ENCODE measurements around the gene PPP2R3B. TPM values are rescaled to one million over a fixed set of nuclear protein-coding genes. Genes with fewer than 3 reads are reported as not detected.
"Not testable (repeated sequence)": the region's sequence is repeated elsewhere in the genome, so short reads cannot be mapped to it uniquely, and the experiment has no call there.

The PPP2R3B gene
- total and polyA plus RNA-seq, 2 of the 13 experiments (the other 11 are each of a cell fraction or from before 2014, with no cell fraction given): 17.0 to 21.4 TPM

GRCh38 chrX:386239-386767 is 404 bp downstream of the PPP2R3B start (continued):
- TF ChIP-seq ZNF691 (CRISPR knock-in tag; IDR thresholded peaks at IDR 0.05; ENCODE audit: borderline replicate concordance, low read depth) (no peak), FOXK2 (IDR thresholded peaks at IDR 0.05) (no peak)

DNA sequence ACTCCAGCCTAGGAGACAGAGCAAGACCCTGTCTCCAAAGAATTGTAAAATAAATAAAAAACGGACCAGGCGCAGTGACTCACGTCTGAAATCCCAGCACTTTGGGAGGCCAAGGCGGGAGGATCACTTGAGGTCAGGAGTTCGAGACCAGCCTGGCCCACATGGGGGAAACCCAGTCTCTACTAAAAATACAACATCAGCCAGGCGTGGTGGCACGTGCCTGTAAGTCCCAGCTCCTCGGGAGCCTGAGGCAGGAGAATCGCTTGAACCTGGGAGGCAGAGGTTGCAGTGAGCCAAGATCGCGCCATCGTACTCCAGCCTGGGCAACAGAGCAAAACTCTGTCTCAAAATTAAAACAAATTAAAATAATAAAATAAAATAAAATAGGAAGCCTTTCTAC is 971 bp downstream of the PPP2R3B start:
- H3K27me3 ChIP-seq (ENCODE audit: control insufficient read depth in 1 of 2, insufficient read depth in 2 of 2, low read length in 2 of 2); H3K9me3 ChIP-seq (ENCODE audit: low read length); H2AFZ ChIP-seq (ENCODE audit: low read length); H3K36me3 ChIP-seq (replicated peaks in 1 of 2; ENCODE audit: control insufficient read depth in 1 of 2, insufficient read depth in 2 of 2, low read length in 2 of 2); H3K79me2 ChIP-seq (ENCODE audit: insufficient read depth, low read length); in situ Hi-C loops (cut with HindIII; ENCODE audit: extremely low pct_ligation_motif_present, low pct_unique_long_range_greater_than_20kb); BruUV-seq (replicated peaks); CTCF ChIA-PET (ENCODE audit: low intra/inter-chr PET ratio, low total read pairs); H4K20me1 ChIP-seq (ENCODE audit: insufficient read depth, low read length); POLR2A ChIA-PET; H3K27ac ChIP-seq (ENCODE audit: extremely low read length, insufficient read depth, low read length); ATAC-seq; DNase-seq (ENCODE audit: low spot score); FAIRE-seq; intact Hi-C loops (cut with micrococcal nuclease; ENCODE audit: unreplicated experiment): not testable (repeated sequence)
- peaks cover 21% of the 10 kb centered on the region for H3K4me1 ChIP-seq (ENCODE audit: insufficient read depth, low read length)
- WGBS (ENCODE audit: low lambda C conversion rate): 77% methylated on average over 12 of the region's 12 CpGs
- peak overlapping the region; percentile 79 to 94 (median 92); a peak in 5 of 6 replicates for H3K4me3 ChIP-seq (replicated peaks in 1 of 3; ENCODE audit: insufficient read depth in 1 of 3, low read depth in 2 of 3, low read length in 3 of 3)
- H3K4me2 ChIP-seq (ENCODE audit: low read depth, low read length): peak overlapping the region; percentile 74
- peak overlapping the region; percentile 100; the same call in 1 of the 2 replicates for H3K9ac ChIP-seq (ENCODE audit: insufficient read depth, low read depth, low read length)

DNA sequence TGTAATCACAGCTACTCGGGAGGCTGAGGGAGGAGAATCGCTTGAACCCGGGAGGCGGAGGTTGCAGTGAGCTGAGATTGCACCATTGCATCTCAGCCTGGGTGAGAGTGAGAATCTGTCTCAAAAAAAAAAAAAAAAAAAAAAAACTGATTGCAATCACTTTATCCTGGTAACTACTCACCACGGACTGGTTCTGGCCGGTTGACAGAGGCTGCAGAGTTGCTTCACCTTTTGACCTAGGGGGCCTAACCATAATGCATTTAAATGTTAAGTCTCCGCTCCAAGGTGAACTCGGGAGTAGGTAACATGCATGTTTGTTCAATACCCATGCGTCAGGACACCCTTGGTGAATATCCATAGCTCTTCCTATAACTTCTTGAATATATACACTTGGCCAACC is 1.8 kb downstream of the PPP2R3B start:
- DNase-seq (ENCODE audit: low spot score) (no peak), FAIRE-seq (no peak), ATAC-seq (no peak)
- in situ Hi-C loops (cut with HindIII; ENCODE audit: extremely low pct_ligation_motif_present, low pct_unique_long_range_greater_than_20kb): no loop called here
- H3K79me2 ChIP-seq (ENCODE audit: insufficient read depth, low read length): peaks cover 2% of the 10 kb centered on the region
- H4K20me1 ChIP-seq (ENCODE audit: insufficient read depth, low read length): no peaks in the 10 kb centered on the region
- BruUV-seq (replicated peaks): no TSS peak
- H2AFZ ChIP-seq (ENCODE audit: low read length): no peak overlapping the region
- ChIA-PET CTCF (ENCODE audit: low intra/inter-chr PET ratio, low total read pairs) (no interaction called here), POLR2A (no interaction called here)
- no peaks in the 10 kb centered on the region for H3K36me3 ChIP-seq (replicated peaks in 1 of 2; ENCODE audit: control insufficient read depth in 1 of 2, insufficient read depth in 2 of 2, low read length in 2 of 2)
- no peak overlapping the region for H3K4me2 ChIP-seq (ENCODE audit: low read depth, low read length)
- 94% methylated on average over 9 of the region's 9 CpGs for WGBS (ENCODE audit: low lambda C conversion rate)
- peaks cover 21% of the 10 kb centered on the region for H3K4me1 ChIP-seq (ENCODE audit: insufficient read depth, low read length)
- H3K4me3 ChIP-seq (replicated peaks in 1 of 3; ENCODE audit: insufficient read depth in 1 of 3, low read depth in 2 of 3, low read length in 3 of 3): no peak overlapping the region
- no peak overlapping the region for H3K27ac ChIP-seq (ENCODE audit: extremely low read length, insufficient read depth, low read length)
- intact Hi-C loops (cut with micrococcal nuclease; ENCODE audit: unreplicated experiment): no loop called here
- H3K9me3 ChIP-seq (ENCODE audit: low read length): no peaks in the 10 kb centered on the region
- H3K27me3 ChIP-seq (ENCODE audit: control insufficient read depth in 1 of 2, insufficient read depth in 2 of 2, low read length in 2 of 2): no peaks in the 10 kb centered on the region
- H3K9ac ChIP-seq (ENCODE audit: insufficient read depth, low read depth, low read length): no peak overlapping the region
- TF ChIP-seq GTF3A (CRISPR knock-in tag; conservative IDR thresholded peaks at IDR 0.05) (no peak), ZGPAT (CRISPR knock-in tag; IDR thresholded peaks at IDR 0.05) (no peak), AHR (CRISPR knock-in tag; IDR thresholded peaks at IDR 0.05) (no peak), ZNF891 (CRISPR knock-in tag; IDR thresholded peaks at IDR 0.05) (no peak), GPBP1L1 (CRISPR knock-in tag; IDR thresholded peaks at IDR 0.05) (no peak), UBTF (CRISPR knock-in tag; IDR thresholded peaks at IDR 0.05) (no peak)

All from HepG2 (cell line).